ENCODE results near the gene NTNG1. TPM values are rescaled to one million over a fixed set of nuclear protein-coding genes. Genes with fewer than 3 reads are reported as not detected.

The NTNG1 gene
- total RNA-seq, 2 donors from 2014 or later, result 0.26 to 4.9 TPM

- Histone ChIP-seq H3K27me3 (peaks cover 0 to 16% of the 10 kb centered on the region in 2 donors), H3K27ac (no peak overlapping the region), H3K4me1 (peaks cover 9% of the 10 kb centered on the region), H3K9me3 (no peaks in the 10 kb centered on the region), H3K36me3 (replicated peaks in 1 of 2; ENCODE audit: insufficient read depth in 1 of 2, low read depth in 2 of 2) (no peaks in the 10 kb centered on the region), H3K4me3 (no peak overlapping the region)
- intact Hi-C loops (cut with DNase I), result no loop called here
- no peak for DNase-seq
- no peak for ATAC-seq
- WGBS, 2 donors, result 56 to 57% methylated on average over 3 of the region's 3 CpGs
- TF ChIP-seq CTCF (IDR thresholded peaks at IDR 0.05) (no peak), POLR2A (IDR thresholded peaks at IDR 0.05) (no peak)
Observed at GRCh38 chr1:107145637-107146036, 4.8 kb downstream of the NTNG1 start.

DNA sequence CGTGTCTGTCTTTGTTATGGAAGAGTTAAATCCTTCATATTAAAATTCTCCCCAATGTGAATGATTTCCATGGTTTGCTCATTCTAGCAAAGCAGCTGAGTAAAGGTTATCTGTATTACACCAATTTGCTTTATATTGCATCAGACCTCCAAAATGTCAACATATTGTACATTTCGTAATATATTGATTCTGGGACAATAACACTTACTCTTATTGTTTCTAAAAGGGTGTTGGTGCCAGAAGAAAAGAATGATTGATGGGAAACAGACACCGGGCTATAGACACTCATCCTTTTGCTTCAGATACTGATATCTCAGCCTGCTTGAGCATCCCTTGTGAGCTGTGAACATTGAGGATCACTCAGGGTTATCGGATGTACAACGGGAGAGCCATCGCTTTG lies 7.0 kb downstream of the NTNG1 start:
- ATAC-seq (no peak), DNase-seq (no peak)
- Histone ChIP-seq H3K27ac (no peak overlapping the region), H3K9me3 (no peaks in the 10 kb centered on the region), H3K36me3 (replicated peaks in 1 of 2; ENCODE audit: insufficient read depth in 1 of 2, low read depth in 2 of 2) (no peaks in the 10 kb centered on the region), H3K4me3 (no peak overlapping the region), H3K27me3 (peaks cover 0 to 11% of the 10 kb centered on the region in 2 donors), H3K4me1 (no peaks in the 10 kb centered on the region)
- TF ChIP-seq POLR2A (IDR thresholded peaks at IDR 0.05), result no peak
- TF ChIP-seq CTCF (IDR thresholded peaks at IDR 0.05), result no peak
- WGBS, 2 donors, result 51 to 56% methylated on average over 6 of the region's 6 CpGs
- intact Hi-C loops (cut with DNase I), result no loop called here

GRCh38 chr1:107149946-107150345 lies 9.1 kb downstream of the NTNG1 start:
- intact Hi-C loops (cut with DNase I), result no loop called here
- no peaks in the 10 kb centered on the region for H3K36me3 ChIP-seq (replicated peaks in 1 of 2; ENCODE audit: insufficient read depth in 1 of 2, low read depth in 2 of 2)
- WGBS, 2 donors, result 38 to 41% methylated on average over 1 of the region's 1 CpG
- no peak for TF ChIP-seq POLR2A (IDR thresholded peaks at IDR 0.05)
- no peak for TF ChIP-seq CTCF (IDR thresholded peaks at IDR 0.05)
- peaks cover 0 to 11% of the 10 kb centered on the region in 2 donors for H3K27me3 ChIP-seq
- no peaks in the 10 kb centered on the region for H3K9me3 ChIP-seq
- H3K4me1 ChIP-seq, result no peaks in the 10 kb centered on the region
- ATAC-seq (no peak), DNase-seq (no peak)
- no peak overlapping the region for H3K27ac ChIP-seq
- no peak overlapping the region for H3K4me3 ChIP-seq

DNA sequence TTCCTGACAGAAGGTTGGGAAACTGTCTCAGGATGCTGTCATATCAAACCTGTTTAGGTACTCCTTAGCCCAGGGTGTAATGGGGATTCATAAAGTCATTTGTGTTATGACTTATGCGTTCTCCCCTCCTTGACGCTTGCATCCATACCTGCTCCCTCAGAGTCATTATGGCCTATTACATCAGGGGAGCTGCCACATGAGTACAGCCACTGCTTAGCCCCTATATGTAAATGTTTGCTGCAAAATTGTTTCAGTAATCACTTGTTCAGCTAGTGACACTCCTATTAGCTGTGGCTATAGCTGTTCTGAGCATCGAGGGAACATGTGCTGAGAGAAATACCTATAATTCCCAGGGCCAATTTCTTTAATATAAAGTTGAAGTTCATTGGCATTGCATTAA lies 10.5 kb downstream of the NTNG1 start:
- H3K4me1 ChIP-seq, result no peaks in the 10 kb centered on the region
- intact Hi-C loops (cut with DNase I), result no loop called here
- WGBS, 2 donors, result 65 to 85% methylated on average over 3 of the region's 3 CpGs

More for the DNA sequence above, 10.5 kb downstream of the NTNG1 start:
- H3K4me3 ChIP-seq, result no peak overlapping the region
- H3K27me3 ChIP-seq, result peaks cover 0 to 6% of the 10 kb centered on the region in 2 donors
- no peaks in the 10 kb centered on the region for H3K36me3 ChIP-seq (replicated peaks in 1 of 2; ENCODE audit: insufficient read depth in 1 of 2, low read depth in 2 of 2)
- ATAC-seq, result no peak
- no peak for TF ChIP-seq CTCF (IDR thresholded peaks at IDR 0.05)
- no peaks in the 10 kb centered on the region for H3K9me3 ChIP-seq
- no peak for DNase-seq
- H3K27ac ChIP-seq, result no peak overlapping the region
